ENCODE results near the gene PLD5.
"Not testable (repeated sequence)": the region's sequence is repeated elsewhere in the genome, so short reads cannot be mapped to it uniquely, and the experiment has no call there.

Gene PLD5

DNA sequence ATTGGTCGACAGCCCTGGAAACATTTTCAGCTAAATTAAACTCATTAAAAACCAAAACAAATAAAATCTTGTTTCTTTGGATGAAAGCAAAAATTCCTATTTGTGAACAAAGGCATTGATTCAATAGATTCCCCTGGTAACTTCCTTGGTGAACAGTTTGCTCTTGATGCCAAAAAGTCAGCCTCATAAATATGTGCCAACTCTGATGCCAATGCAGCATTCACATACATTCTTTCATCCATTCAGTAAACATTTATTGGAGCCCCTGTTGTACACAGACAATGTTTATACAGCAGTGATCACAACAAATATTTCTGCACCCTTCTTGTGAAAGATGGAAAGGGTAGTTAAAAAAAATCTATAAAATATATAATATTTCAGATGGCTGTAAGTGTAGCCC lies 107.8 kb downstream of the PLD5 start:
- DNase-seq = no peak

GRCh38 chr1:242412921-242413320 lies 111.6 kb downstream of the PLD5 start:
- DNase-seq = no peak

DNA sequence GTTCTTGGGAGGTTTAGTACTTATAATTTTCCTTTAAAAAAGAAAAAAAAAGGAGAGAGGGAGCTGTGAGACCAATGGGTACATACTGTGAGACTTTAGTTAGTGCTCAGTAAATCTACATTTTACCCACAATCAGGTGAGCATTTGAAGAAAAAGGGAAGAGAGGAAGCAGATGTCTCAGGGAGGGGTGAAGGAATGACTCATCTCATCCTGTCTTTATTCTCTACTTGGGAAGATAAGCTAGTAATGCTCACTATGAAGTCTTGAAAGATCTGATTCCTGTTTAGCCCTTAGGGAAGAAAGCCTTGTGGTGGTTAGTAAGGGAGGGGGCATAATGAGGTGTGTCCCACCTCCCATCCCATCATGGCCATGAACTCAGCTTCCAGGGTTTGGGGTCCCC lies 112.6 kb downstream of the PLD5 start:
- no peak for DNase-seq

DNA sequence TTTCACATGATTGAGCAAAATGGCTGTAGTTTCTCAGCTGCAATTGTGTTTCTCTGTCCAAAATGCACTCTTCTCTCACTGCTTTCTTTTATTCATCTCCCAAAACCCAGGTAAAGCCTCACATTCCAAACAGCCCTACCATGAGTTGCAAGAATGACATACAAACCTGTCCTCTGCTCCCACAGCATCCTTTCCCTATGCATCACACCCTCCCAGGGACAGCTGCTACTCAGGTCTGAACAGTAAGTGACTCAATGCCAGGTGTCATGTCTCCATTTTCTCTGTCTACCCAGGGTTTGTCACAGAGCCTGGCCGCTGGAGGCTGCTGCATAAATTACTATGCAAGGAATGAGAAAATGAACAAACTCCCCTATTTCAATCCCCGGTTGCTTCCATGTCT lies 118.5 kb downstream of the PLD5 start:
- no peak for DNase-seq

- DNase-seq = no peak
These were observed 120.2 kb downstream of the PLD5 start for GRCh38 chr1:242404296-242404695.

- no peak for DNase-seq
These were observed 121.5 kb downstream of the PLD5 start for GRCh38 chr1:242402956-242403355.

GRCh38 chr1:242401937-242402336 lies 122.6 kb downstream of the PLD5 start:
- DNase-seq = no peak

- DNase-seq = no peak
These were observed 126.1 kb downstream of the PLD5 start for GRCh38 chr1:242398351-242398750.

DNA sequence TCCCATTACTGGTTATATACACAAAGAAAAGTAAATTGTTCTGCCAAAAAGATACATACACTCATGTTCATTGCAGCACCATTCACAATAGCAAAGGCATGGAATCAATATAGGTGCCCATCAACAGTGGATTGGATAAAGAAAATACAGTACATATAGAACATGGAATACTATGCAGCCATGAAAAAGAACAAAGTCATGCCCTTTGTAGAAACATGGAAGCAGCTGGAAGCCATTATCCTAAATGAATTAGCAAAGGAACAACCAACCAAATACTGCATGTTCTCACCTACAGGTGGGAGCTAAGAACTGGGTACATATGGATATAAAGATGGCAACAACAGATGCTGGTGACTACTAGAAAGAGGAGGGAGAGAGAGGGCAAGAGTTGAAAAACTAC lies 132.6 kb downstream of the PLD5 start:
- DNase-seq = no peak

GRCh38 chr1:242376121-242376520 lies 148.4 kb downstream of the PLD5 start:
- not testable (repeated sequence) for DNase-seq

- not testable (repeated sequence) for DNase-seq
These were observed 174.1 kb downstream of the PLD5 start for GRCh38 chr1:242350446-242350845.

- no peak for DNase-seq
These were observed 174.9 kb downstream of the PLD5 start for GRCh38 chr1:242349636-242350035.

DNA sequence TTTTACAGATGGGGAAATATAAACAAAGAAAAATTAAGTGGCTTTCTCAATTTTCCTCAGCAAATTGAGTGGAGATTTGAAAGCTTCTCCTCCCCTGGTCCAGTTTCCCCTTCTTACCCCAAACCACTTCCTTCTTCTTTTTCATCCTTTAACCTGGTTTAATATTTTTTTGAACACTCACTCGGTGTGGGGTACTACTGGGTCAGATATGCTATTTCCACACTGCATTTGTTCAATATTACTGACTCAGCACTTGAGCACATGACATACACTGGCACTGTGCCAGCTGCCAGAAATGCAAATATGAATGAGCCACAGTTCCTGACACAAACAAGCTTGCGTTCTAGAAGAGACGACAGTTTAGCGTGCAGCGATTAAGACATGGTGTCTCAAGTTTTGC lies 193.6 kb downstream of the PLD5 start:
- peak in 1 of 3 experiments; percentile 14 for DNase-seq

DNA sequence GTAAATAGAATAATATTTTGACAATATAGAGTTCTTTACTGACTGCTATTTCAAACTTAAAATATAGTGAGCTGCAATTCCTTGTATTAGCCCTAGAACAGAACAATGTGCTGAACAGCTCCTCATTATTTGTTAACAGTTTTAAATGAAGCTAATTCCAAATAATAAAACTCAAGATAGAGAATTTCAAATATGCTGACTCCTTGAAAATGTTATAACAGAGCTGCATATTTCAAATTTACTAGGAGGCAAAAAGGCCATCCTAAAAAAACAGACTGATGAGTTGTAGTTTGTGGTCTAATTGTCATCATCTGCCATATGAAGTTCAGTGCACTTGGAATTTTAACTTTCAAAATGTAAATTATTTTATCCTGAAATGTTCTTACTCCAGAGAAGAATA lies 197.1 kb downstream of the PLD5 start:
- not testable (repeated sequence) for DNase-seq

DNA sequence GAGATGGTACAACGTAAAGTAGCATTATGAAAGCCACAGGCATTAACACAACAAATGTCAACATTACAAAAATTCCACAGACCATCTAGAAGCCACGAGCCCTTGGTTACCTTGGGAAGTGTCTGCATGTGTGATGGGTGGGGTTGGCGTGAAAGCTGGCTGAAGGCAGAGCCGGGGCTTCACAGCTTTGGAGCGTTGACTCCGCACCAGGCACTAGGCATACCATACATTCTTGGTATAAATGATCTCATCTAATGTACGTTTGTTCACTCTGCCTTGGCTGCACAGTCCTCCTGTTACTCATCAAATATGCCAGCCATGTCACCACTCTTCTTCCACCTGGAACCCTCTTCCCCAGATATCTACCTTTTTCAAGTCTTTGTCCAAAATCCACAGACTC lies 202.5 kb downstream of the PLD5 start:
- not testable (repeated sequence) for DNase-seq

DNA sequence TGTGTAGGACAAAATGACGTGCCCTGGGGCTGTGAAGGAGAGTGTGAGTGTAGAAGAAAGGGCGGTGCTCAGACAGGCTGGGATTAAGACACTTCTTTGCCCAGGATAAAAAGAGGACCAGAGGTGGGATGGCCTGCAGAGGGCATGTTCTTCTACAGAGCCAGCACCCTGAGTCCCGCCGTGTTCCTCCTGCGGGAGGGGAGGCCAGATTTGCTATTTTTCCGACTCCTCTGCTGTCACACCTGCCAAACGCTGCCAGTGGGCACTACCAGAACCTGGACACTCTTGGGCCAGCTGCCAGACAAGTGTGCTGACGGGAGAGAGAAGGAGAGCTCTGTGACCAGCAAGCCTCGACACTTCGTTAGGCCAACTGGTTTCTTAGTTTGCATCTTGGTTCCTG lies 206.4 kb downstream of the PLD5 start:
- no peak for DNase-seq

DNA sequence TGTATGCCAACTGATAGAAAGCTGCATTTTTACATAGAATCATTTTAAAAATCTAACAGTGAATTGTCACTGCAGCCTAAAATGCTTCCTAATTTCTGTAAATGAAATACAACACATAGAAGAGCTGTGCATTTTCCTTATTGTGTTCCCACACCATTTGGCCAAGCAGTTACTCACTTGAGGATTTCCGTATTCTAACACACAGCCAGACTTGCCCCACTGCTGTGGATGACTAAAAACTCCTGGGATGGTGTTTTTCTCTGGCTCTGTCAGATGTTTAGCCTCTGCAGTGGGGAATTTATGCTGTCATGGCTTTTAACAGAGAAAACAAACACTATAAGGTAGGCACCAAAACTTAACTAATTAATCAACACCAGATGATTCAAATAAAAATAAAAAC lies 209.6 kb downstream of the PLD5 start:
- DNase-seq = not testable (repeated sequence)

DNA sequence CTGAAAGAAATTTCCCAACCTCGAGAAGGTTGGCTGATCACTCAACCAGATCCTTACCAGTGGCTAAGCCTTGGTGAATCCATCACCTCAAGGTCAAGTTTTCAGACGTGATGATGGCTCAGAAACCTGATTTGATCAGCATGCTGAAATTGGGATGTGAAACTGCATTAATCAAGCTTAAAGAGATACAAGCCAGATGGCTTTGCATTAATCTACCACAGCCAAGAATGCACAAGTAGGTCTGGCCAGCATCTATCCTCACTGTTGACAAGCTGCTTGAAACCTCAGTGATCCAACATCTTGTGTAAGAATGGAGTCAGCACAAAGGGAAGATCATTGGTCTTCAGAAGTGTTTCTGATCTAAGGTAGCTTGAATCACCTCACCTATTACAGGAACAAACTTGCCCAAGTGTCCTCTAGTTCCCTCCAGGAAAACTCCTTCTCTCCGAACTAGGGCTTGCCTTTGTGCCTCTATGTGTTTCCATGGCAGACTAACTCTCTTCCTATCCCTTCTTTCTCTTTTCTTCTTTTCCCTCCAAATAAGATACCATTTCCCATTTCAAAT lies 210.3 kb downstream of the PLD5 start:
- not testable (repeated sequence) for DNase-seq

DNA sequence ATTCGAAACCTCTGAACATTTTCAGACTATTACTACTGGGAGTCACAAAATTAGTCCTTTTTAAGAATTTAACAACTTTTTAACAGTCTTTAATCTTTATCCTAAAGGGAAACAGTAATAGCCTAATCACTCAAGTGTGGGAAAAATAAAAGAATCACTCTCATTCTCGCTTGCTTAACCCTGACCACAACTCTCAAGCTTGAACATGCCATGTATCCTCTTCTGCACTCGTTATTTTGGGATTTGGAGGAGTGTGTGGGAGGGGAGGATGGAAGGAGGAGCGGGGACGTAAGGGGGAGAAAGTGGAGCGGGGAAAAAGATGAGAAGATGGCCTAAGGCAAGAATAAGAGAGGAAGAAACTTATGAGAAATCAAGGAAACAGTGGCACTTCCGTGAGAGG lies 215.8 kb downstream of the PLD5 start:
- DNase-seq = not testable (repeated sequence)

GRCh38 chr1:242293781-242294180 lies 230.7 kb downstream of the PLD5 start:
- not testable (repeated sequence) for DNase-seq

DNA sequence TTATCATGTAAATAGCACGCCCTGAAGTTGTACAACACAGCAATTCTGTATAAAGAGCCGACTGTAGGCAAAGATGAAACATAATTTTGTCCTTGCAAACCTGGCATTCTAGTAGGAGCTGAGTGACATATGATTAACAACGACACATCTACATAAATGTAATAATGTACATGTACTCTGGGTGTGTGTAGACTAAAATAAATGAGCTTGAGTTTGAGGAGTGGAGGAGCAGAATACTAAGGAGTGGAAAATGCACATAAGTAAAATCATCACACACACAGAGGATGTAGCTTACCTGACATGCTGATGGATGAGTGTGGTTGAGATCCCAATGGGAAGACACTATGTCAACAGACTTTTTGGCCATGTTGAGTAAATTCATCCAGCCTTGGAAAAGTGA lies 236.4 kb downstream of the PLD5 start:
- DNase-seq = not testable (repeated sequence)

DNA sequence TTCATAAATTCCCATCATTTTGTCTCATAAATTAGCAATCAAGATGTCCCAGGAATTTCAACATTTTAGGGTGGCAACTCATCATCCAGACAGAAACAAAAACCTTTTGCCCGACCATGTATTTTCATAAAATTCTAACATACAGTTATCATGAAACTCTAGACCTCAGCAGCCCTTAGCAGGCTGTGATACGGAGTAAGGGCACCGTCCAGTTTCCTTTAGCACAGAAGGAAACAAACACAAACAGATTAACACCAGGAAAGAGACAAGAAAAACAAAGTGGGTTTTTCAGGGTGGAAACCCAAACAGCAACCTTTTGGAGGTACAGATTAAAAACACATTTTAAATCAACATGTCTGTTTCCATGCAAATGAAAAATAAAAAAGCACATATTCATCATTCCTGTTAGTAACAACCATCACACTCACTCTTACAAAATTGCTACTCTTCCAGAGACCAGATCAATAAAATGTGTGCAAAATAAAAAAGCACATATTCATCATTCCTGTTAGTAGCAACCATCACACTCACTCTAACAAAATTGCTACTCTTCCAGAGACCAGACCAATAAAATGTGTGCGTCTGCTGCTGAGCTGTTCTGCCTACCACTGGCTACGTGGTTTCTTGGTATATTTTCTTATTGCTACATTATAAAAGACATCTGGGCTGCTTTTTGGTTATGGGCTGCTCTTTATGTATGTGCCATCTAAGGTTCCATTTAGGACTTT lies 241.6 kb downstream of the PLD5 start:
- DNase-seq = not testable (repeated sequence)

- DNase-seq = not testable (repeated sequence)
These were observed 246.1 kb downstream of the PLD5 start for GRCh38 chr1:242278406-242278805.

DNA sequence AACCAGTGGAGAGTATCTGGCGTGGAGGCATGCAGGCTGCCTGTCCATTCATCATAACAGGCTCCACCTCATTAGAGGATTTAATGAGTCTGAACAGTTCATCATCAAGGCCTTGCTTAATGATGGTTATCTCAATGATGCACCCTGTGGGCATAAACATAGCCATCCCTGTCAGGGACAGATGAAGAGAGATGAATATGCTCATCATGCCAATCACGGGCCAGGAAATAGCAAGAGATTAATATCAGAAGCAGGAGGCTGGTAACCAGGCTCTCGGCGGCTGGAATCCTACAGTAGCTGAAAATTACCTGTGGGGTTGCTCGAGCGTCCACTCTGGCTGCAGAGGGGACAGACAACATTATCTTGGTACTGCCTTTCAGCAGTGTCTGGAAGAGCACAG lies 247.7 kb downstream of the PLD5 start:
- DNase-seq = not testable (repeated sequence)

DNA sequence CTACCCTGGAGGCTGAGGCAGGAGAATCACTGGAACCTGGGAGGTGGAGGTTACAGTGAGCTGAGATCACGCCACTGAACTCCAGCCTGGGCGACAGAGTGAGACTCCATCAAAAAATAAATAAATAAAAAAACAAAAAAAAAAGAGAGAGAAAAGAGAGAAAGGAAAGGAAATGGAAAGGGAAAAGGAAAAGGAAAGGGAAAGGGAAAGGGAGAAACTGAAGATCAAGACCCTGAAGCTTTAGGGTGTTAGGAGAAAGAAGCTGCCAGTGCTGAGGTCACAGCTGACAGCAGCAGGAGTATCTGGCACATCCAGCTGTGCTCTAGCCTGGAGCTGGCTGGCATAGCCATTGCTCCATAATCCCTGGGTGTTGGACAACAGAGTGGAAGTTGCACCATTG lies 257.5 kb downstream of the PLD5 start:
- not testable (repeated sequence) for DNase-seq

Data from NCI-H1417 (cell line).